Measurements from ENCODE around the gene C12orf60. TPM values are rescaled to one million over a fixed set of nuclear protein-coding genes. Genes with fewer than 3 reads are reported as not detected.

C12orf60 gene
- polyA plus RNA-seq, 2 of the 4 experiments (the other 2 are of a cell fraction), result 2.4 to 5.5 TPM

GRCh38 chr12:14873440-14874185, 70.1 kb downstream of the C12orf60 start:
- 61% methylated on average over 1 of the region's 1 CpG for WGBS (ENCODE audit: missing lambda C conversion rate)
- Histone ChIP-seq H3K4me3 (no peak overlapping the region), H3K27ac (no peak overlapping the region), H3K9me3 (no peaks in the 10 kb centered on the region), H3K4me2 (no peak overlapping the region), H3K4me1 (peaks cover 5% of the 10 kb centered on the region; the same call in 1 of the 3 replicates)
- TF ChIP-seq KDM5A (IDR thresholded peaks at IDR 0.05) (no peak), SMC3 (IDR thresholded peaks at IDR 0.05) (no peak), POLR2AphosphoS2 (conservative IDR thresholded peaks at IDR 0.05; ENCODE audit: low read length) (no peak), HMGXB4 (CRISPR knock-in tag; IDR thresholded peaks at IDR 0.05; ENCODE audit: borderline replicate concordance) (no peak)
- FAIRE-seq (no peak), ATAC-seq (no peak), DNase-seq (ENCODE audit: low read depth in 1 of 2, low spot score in 1 of 2) (no peak)
- POLR2A ChIA-PET, result interaction anchor here (0.7 kb wide), 1 partner anchor 48 kb away, joined by 3 read pairs; no protein-coding TSS in a partner anchor
- CTCF ChIA-PET, result interaction anchor here (0.6 to 1.2 kb wide), 3 partner anchors 11 to 1493 kb away, joined by 3 read pairs; no protein-coding TSS in a partner anchor

Other genes with a start within 250 kb of the C12orf60 start
- gene PLBD1, start 235.8 kb upstream of the C12orf60 start, polyA plus RNA-seq (2011; rRNA removed), result 10.2 and 10.3 TPM in 2 replicates
- 4.0 to 6.0 TPM (median 4.9 TPM) in 3 replicates for gene PLBD1, start 235.8 kb upstream of the C12orf60 start, polyA plus RNA-seq (2017; fragmentation: RNase III; extraction: RNeasy Plus Mini Kit Qiagen cat#74134 plus additional on column Dnase treatment)
- gene GUCY2C, start 107.1 kb upstream of the C12orf60 start, polyA plus RNA-seq (2011; rRNA removed), result 0.03 and 0.05 TPM in 2 replicates
- gene GUCY2C, start 107.1 kb upstream of the C12orf60 start, polyA plus RNA-seq (2017; fragmentation: RNase III; extraction: RNeasy Plus Mini Kit Qiagen cat#74134 plus additional on column Dnase treatment), result not detected in 3 replicates
- gene WBP11, start 192 bp upstream of the C12orf60 start, polyA plus RNA-seq (2011; rRNA removed), result 32.1 and 50.3 TPM in 2 replicates
- 45.7 to 52.2 TPM (median 50.3 TPM) in 3 replicates for gene WBP11, start 192 bp upstream of the C12orf60 start, polyA plus RNA-seq (2017; fragmentation: RNase III; extraction: RNeasy Plus Mini Kit Qiagen cat#74134 plus additional on column Dnase treatment)
- gene SMCO3, start 10.5 kb downstream of the C12orf60 start, polyA plus RNA-seq (2011; rRNA removed), result 0.06 TPM in 1 of 2 replicates, not detected in the other
- not detected in 3 replicates for gene SMCO3, start 10.5 kb downstream of the C12orf60 start, polyA plus RNA-seq (2017; fragmentation: RNase III; extraction: RNeasy Plus Mini Kit Qiagen cat#74134 plus additional on column Dnase treatment)
- gene ART4, start 39.9 kb downstream of the C12orf60 start, polyA plus RNA-seq (2011; rRNA removed), result not detected in 2 replicates
- not detected in 3 replicates for gene ART4, start 39.9 kb downstream of the C12orf60 start, polyA plus RNA-seq (2017; fragmentation: RNase III; extraction: RNeasy Plus Mini Kit Qiagen cat#74134 plus additional on column Dnase treatment)
- 0.16 and 0.21 TPM in 2 replicates for gene MGP, start 82.2 kb downstream of the C12orf60 start, polyA plus RNA-seq (2011; rRNA removed)
- 0.10 to 0.30 TPM (median 0.11 TPM) in 3 replicates for gene MGP, start 82.2 kb downstream of the C12orf60 start, polyA plus RNA-seq (2017; fragmentation: RNase III; extraction: RNeasy Plus Mini Kit Qiagen cat#74134 plus additional on column Dnase treatment)
- gene ERP27, start 134.9 kb downstream of the C12orf60 start, polyA plus RNA-seq (2011; rRNA removed), result 0.15 and 0.28 TPM in 2 replicates
- 0.09 TPM in 1 of 3 replicates, not detected in the others for gene ERP27, start 134.9 kb downstream of the C12orf60 start, polyA plus RNA-seq (2017; fragmentation: RNase III; extraction: RNeasy Plus Mini Kit Qiagen cat#74134 plus additional on column Dnase treatment)
- 3.5 and 4.1 TPM in 2 replicates for gene ARHGDIB, start 157.9 kb downstream of the C12orf60 start, polyA plus RNA-seq (2011; rRNA removed)
- 0.84 to 1.4 TPM (median 1.0 TPM) in 3 replicates for gene ARHGDIB, start 157.9 kb downstream of the C12orf60 start, polyA plus RNA-seq (2017; fragmentation: RNase III; extraction: RNeasy Plus Mini Kit Qiagen cat#74134 plus additional on column Dnase treatment)
- not detected in 2 replicates for gene PDE6H, start 169.4 kb downstream of the C12orf60 start, polyA plus RNA-seq (2011; rRNA removed)
- not detected in 3 replicates for gene PDE6H, start 169.4 kb downstream of the C12orf60 start, polyA plus RNA-seq (2017; fragmentation: RNase III; extraction: RNeasy Plus Mini Kit Qiagen cat#74134 plus additional on column Dnase treatment)